GM23338 (cell line): ENCODE data around the gene CD40. TPM values are rescaled to one million over a fixed set of nuclear protein-coding genes. Genes with fewer than 3 reads are reported as not detected.

Source experiments
- ATAC-seq: fragments of 200-7000 bp; cut with Tn5 transposase; 3 replicates; pipeline ENCODE4 v1.9.1; 2020
- DNase-seq: peaks from one replicate; pipeline ENCODE4 v3.0.0-alpha.2; 2015; ENCODE audit warnings: low spot score
- H2AFZ ChIP-seq: fragments of 200-600 bp; sonication (generic); 2 replicates; pipeline ENCODE4 v1.8.0; 2016; ENCODE audit warnings: antibody characterized with exemption, mild to moderate bottlenecking, moderate library complexity
- H3F3A ChIP-seq: fragments of 200-600 bp; sonication (generic); replicated peaks from 2 replicates; pipeline ENCODE4 v1.8.0; 2017; ENCODE audit warnings: antibody characterized with exemption, mixed run types, low read depth
- H3K27ac ChIP-seq: fragments of 200-600 bp; sonication (generic); 2 replicates; pipeline ENCODE4 v1.6.1; 2016; ENCODE audit warnings: low read depth
- H3K27me3 ChIP-seq: fragments of 200-600 bp; sonication (generic); 2 replicates; pipeline ENCODE4 v1.8.0; 2016; ENCODE audit warnings: mild to moderate bottlenecking, mixed run types, moderate library complexity; ENCODE audit not compliant: insufficient read depth
- H3K36me3 ChIP-seq: fragments of 200-600 bp; sonication (generic); 2 replicates; pipeline ENCODE4 v1.8.0; 2016; ENCODE audit warnings: mild to moderate bottlenecking; ENCODE audit not compliant: insufficient read depth
- H3K4me1 ChIP-seq: fragments of 200-600 bp; sonication (generic); 2 replicates; pipeline ENCODE4 v1.8.0; 2016; ENCODE audit warnings: mild to moderate bottlenecking, moderate library complexity; ENCODE audit not compliant: insufficient read depth
- H3K4me2 ChIP-seq: fragments of 200-600 bp; sonication (generic); 2 replicates; pipeline ENCODE4 v1.7.1; 2017; ENCODE audit warnings: mixed run types
- H3K4me3 ChIP-seq: fragments of 200-600 bp; sonication (generic); 2 replicates; pipeline ENCODE4 v1.6.1; 2016; ENCODE audit warnings: mixed run types
- H3K79me2 ChIP-seq: fragments of 200-600 bp; sonication (generic); replicated peaks from 2 replicates; pipeline ENCODE4 v1.8.0; 2017; ENCODE audit warnings: mild to moderate bottlenecking; ENCODE audit not compliant: insufficient read depth
- H3K9me2 ChIP-seq: fragments of 200-600 bp; sonication (generic); 2 replicates; pipeline ENCODE4 v1.8.0; 2017; ENCODE audit not compliant: insufficient read depth
- H4K20me1 ChIP-seq: fragments of 200-600 bp; sonication (generic); replicated peaks from 2 replicates; pipeline ENCODE4 v1.8.0; 2017; ENCODE audit warnings: mild to moderate bottlenecking; ENCODE audit not compliant: insufficient read depth
- H3K27ac Mint-ChIP-seq: 2 replicates; pipeline ENCODE4 v1.8.0; 2020; ENCODE audit warnings: inconsistent platforms, mild to moderate bottlenecking, moderate library complexity, mixed read lengths
- H3K27me3 Mint-ChIP-seq: 3 replicates; pipeline ENCODE4 v1.8.0; 2022; ENCODE audit warnings: low read depth, mild to moderate bottlenecking, moderate library complexity, mixed read lengths, inconsistent platforms; ENCODE audit not compliant: insufficient read depth, poor library complexity
- H3K36me3 Mint-ChIP-seq: 3 replicates; pipeline ENCODE4 v1.8.0; 2021; ENCODE audit warnings: low read depth, mild to moderate bottlenecking, inconsistent platforms, moderate library complexity, mixed read lengths
- H3K4me1 Mint-ChIP-seq: 3 replicates; pipeline ENCODE4 v1.8.0; 2020; ENCODE audit warnings: mild to moderate bottlenecking, inconsistent platforms, mixed read lengths
- H3K4me3 Mint-ChIP-seq: 3 replicates; pipeline ENCODE4 v1.8.0; 2021; ENCODE audit warnings: moderate library complexity, mild to moderate bottlenecking, inconsistent platforms, mixed read lengths
- H3K9me3 Mint-ChIP-seq: 3 replicates; pipeline ENCODE4 v1.8.0; 2020; ENCODE audit warnings: moderate library complexity, mild to moderate bottlenecking, inconsistent platforms, mixed read lengths
- CREB1 ChIP-seq: fragments of 250-450 bp; sonication (Bioruptor Pico); IDR thresholded peaks from 2 replicates; pipeline ENCODE4 v1.5.0; 2020; ENCODE audit warnings: low read depth, mild to moderate bottlenecking, moderate library complexity
- CTCF ChIP-seq, 2 experiments: fragments of 200-600 bp in 1 of 2; sonication (generic) in 1 of 2; conservative IDR thresholded peaks; 2 replicates each; pipeline versions ENCODE4 v1.5.1 to v1.6.1; 2016 to 2017; ENCODE audit warnings: antibody characterized with exemption in 2 of 2, low read depth in 2 of 2, mild to moderate bottlenecking in 2 of 2, moderate library complexity in 1 of 2
- ETS1 ChIP-seq: IDR thresholded peaks from 2 replicates; pipeline ENCODE4 v1.6.1; 2016; ENCODE audit warnings: antibody characterized with exemption
- EZH2 ChIP-seq: fragments of 200-600 bp; sonication (generic); IDR thresholded peaks from one replicate; pipeline ENCODE4 v1.8.0; 2017; ENCODE audit warnings: antibody characterized with exemption, mild to moderate bottlenecking, low read depth; ENCODE audit not compliant: unreplicated experiment
- EZH2phosphoT487 ChIP-seq: fragments of 200-600 bp; sonication (generic); IDR thresholded peaks from one replicate; pipeline ENCODE4 v1.8.1; 2018; ENCODE audit warnings: antibody characterized with exemption; ENCODE audit not compliant: unreplicated experiment
- JUNB ChIP-seq: IDR thresholded peaks from one replicate; pipeline ENCODE4 v1.6.1; 2016; ENCODE audit warnings: antibody characterized with exemption; ENCODE audit not compliant: unreplicated experiment
- NANOG ChIP-seq: IDR thresholded peaks from 2 replicates; pipeline ENCODE4 v1.6.1; 2016; ENCODE audit warnings: antibody characterized with exemption, borderline replicate concordance
- POLR2AphosphoS5 ChIP-seq: IDR thresholded peaks from 2 replicates; pipeline ENCODE4 v1.6.1; 2016; ENCODE audit warnings: antibody characterized with exemption, low read depth
- REST ChIP-seq: IDR thresholded peaks from one replicate; pipeline ENCODE4 v1.6.1; 2018; ENCODE audit warnings: antibody characterized with exemption; ENCODE audit not compliant: unreplicated experiment
- STAT1 ChIP-seq: IDR thresholded peaks from one replicate; pipeline ENCODE4 v1.6.1; 2016; ENCODE audit warnings: antibody characterized with exemption; ENCODE audit not compliant: unreplicated experiment
- ZNF114 ChIP-seq: fragments of 250-450 bp; sonication (Bioruptor Pico); IDR thresholded peaks from 2 replicates; pipeline ENCODE4 v1.5.0; 2020; ENCODE audit warnings: mild to moderate bottlenecking, moderate library complexity
- ZNF331 ChIP-seq: fragments of 250-450 bp; sonication (Bioruptor Pico); IDR thresholded peaks from 2 replicates; pipeline ENCODE4 v1.5.0; 2020; ENCODE audit warnings: low read depth, mild to moderate bottlenecking, moderate library complexity
- polyA plus RNA-seq: library from polyadenylated mRNA; unstranded; fragments of >200 nt; fragmentation: Nextera tagmentation; extraction: Ambion mirVana; gene quantifications from 2 replicates; pipeline ENCODE4 v1.2.1, GENCODE V29; 2016
- total RNA-seq: library from RNA; depleted of rRNA; stranded (reverse); fragments of >200 nt; shearing (Covaris generic); gene quantifications from 2 replicates; pipeline ENCODE4 v1.2.3, GENCODE V29; 2014
- TF ChIP-seq, protein P1 (sequence below): fragments of 250-450 bp; sonication (Bioruptor Pico); IDR thresholded peaks from 2 replicates; pipeline ENCODE4 v1.5.0; 2020; ENCODE audit warnings: mild to moderate bottlenecking, moderate library complexity

CD40 gene
- total and polyA plus RNA-seq, 2 experiments from 2014 or later, result 15.4 to 18.9 TPM

DNA sequence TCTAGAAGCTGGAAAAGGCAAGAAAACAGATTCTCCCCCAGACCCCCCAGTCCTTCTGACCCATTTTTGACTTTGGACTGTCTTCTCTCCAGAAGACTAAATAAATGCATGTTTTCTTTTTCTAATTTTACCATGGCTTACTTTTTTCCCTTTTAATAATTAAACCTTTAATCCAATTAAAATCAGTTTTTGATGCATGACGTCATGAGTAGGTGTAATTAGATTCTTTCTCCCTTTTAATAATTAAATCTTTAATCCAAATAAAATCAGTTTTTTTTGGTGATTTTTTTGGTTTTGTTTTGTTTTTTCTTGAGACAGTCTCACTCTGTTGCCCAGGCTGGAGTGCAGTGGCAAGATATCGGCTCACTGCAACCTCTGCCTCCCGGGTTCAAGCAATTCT, 15.2 kb upstream of the CD40 start:
- Histone ChIP-seq H3K4me1 (no peaks in the 10 kb centered on the region), H3K4me2 (no peak overlapping the region), H3K4me3 (no peak overlapping the region), H3K36me3 (no peaks in the 10 kb centered on the region), H3K27me3 (peaks cover 25% of the 10 kb centered on the region), H3K79me2 (no peaks in the 10 kb centered on the region), H3K27ac (no peak overlapping the region), H3F3A (0 out of 2 replicates have a peak, but pooled peaks cover 6% of the 10 kb centered on the region), H3K9me2 (0 out of 2 replicates have a peak, but pooled peaks cover 4% of the 10 kb centered on the region), H2AFZ (no peak overlapping the region), H4K20me1 (no peaks in the 10 kb centered on the region)
- DNase-seq, result no peak
- Mint-ChIP-seq H3K4me3 (no peak overlapping the region), H3K27ac (no peak overlapping the region), H3K4me1 (peaks cover 3% of the 10 kb centered on the region; the same call in 2 of the 3 replicates), H3K9me3 (peaks cover 5% of the 10 kb centered on the region), H3K36me3 (no peaks in the 10 kb centered on the region), H3K27me3 (peaks cover 14% of the 10 kb centered on the region)
- no peak for ATAC-seq
- TF ChIP-seq ZNF331 (CRISPR knock-in tag) (no peak), STAT1 (no peak), EZH2phosphoT487 (no peak), REST (no peak), ETS1 (no peak), JUNB (no peak), CTCF (conservative IDR thresholded peaks at IDR 0.05; ENCODE audit: low read depth in 2 of 2) (no peak), NANOG (no peak), CREB1 (CRISPR knock-in tag) (no peak), POLR2AphosphoS5 (no peak), EZH2 (no peak), ZNF114 (CRISPR knock-in tag) (no peak)
- TF ChIP-seq, protein P1, sequence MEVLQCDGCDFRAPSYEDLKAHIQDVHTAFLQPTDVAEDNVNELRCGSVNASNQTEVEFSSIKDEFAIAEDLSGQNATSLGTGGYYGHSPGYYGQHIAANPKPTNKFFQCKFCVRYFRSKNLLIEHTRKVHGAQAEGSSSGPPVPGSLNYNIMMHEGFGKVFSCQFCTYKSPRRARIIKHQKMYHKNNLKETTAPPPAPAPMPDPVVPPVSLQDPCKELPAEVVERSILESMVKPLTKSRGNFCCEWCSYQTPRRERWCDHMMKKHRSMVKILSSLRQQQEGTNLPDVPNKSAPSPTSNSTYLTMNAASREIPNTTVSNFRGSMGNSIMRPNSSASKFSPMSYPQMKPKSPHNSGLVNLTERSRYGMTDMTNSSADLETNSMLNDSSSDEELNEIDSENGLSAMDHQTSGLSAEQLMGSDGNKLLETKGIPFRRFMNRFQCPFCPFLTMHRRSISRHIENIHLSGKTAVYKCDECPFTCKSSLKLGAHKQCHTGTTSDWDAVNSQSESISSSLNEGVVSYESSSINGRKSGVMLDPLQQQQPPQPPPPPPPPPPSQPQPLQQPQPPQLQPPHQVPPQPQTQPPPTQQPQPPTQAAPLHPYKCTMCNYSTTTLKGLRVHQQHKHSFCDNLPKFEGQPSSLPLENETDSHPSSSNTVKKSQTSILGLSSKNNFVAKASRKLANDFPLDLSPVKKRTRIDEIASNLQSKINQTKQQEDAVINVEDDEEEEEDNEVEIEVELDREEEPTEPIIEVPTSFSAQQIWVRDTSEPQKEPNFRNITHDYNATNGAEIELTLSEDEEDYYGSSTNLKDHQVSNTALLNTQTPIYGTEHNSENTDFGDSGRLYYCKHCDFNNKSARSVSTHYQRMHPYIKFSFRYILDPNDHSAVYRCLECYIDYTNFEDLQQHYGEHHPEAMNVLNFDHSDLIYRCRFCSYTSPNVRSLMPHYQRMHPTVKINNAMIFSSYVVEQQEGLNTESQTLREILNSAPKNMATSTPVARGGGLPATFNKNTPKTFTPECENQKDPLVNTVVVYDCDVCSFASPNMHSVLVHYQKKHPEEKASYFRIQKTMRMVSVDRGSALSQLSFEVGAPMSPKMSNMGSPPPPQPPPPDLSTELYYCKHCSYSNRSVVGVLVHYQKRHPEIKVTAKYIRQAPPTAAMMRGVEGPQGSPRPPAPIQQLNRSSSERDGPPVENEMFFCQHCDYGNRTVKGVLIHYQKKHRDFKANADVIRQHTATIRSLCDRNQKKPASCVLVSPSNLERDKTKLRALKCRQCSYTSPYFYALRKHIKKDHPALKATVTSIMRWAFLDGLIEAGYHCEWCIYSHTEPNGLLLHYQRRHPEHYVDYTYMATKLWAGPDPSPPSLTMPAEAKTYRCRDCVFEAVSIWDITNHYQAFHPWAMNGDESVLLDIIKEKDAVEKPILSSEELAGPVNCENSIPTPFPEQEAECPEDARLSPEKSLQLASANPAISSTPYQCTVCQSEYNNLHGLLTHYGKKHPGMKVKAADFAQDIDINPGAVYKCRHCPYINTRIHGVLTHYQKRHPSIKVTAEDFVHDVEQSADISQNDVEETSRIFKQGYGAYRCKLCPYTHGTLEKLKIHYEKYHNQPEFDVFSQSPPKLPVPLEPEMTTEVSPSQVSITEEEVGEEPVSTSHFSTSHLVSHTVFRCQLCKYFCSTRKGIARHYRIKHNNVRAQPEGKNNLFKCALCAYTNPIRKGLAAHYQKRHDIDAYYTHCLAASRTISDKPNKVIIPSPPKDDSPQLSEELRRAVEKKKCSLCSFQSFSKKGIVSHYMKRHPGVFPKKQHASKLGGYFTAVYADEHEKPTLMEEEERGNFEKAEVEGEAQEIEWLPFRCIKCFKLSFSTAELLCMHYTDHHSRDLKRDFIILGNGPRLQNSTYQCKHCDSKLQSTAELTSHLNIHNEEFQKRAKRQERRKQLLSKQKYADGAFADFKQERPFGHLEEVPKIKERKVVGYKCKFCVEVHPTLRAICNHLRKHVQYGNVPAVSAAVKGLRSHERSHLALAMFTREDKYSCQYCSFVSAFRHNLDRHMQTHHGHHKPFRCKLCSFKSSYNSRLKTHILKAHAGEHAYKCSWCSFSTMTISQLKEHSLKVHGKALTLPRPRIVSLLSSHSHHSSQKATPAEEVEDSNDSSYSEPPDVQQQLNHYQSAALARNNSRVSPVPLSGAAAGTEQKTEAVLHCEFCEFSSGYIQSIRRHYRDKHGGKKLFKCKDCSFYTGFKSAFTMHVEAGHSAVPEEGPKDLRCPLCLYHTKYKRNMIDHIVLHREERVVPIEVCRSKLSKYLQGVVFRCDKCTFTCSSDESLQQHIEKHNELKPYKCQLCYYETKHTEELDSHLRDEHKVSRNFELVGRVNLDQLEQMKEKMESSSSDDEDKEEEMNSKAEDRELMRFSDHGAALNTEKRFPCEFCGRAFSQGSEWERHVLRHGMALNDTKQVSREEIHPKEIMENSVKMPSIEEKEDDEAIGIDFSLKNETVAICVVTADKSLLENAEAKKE, result no peak
